A549 (cell line): ENCODE data around the gene ANKS4B. TPM values are rescaled to one million over a fixed set of nuclear protein-coding genes. Genes with fewer than 3 reads are reported as not detected.

ENCODE experiments used
- ATAC-seq, 2 experiments: fragments of 200-7000 bp in 1 of 2; fragments of >200 bp in 1 of 2; cut with Nextera tagmentation in 1 of 2; cut with Tn5 transposase in 1 of 2; 3 replicates each; pipeline versions ENCODE4 v1.8.0 to v1.9.1; 2018 to 2020; ENCODE audit warnings: mild to moderate bottlenecking in 1 of 2, moderate library complexity in 1 of 2
- CTCF ChIA-PET: fragments of 300-600 bp; sonication (Branson Sonifier 250); formaldehyde crosslinking; extraction: SDS; loops from one replicate; lab custom pipeline; 2021; ENCODE audit warnings: antibody characterized with exemption, inconsistent platforms; lab: Yijun Ruan, JAX
- POLR2A ChIA-PET: fragments of 350-600 bp; formaldehyde crosslinking; extraction: SDS; loops from one replicate; lab custom pipeline; 2021; ENCODE audit warnings: antibody characterized with exemption, inconsistent platforms; lab: Yijun Ruan, JAX
- DNase-seq, 2 experiments: peaks; one replicate each; pipeline versions ENCODE4 v3.0.0 to v3.0.0-alpha.2; 2011 to 2016; ENCODE audit warnings: low read depth in 1 of 2, low spot score in 1 of 2
- FAIRE-seq: peaks from 2 replicates; lab custom pipeline; 2011; peaks lifted over from hg19 to GRCh38; lab: Jason Lieb, UNC
- H3K27ac ChIP-seq, 2 experiments: fragments of >200 bp; sonication (Bioruptor Twin); formaldehyde crosslinking; 3 replicates each; pipeline ENCODE4 v1.5.1; 2016 to 2017
- H3K4me1 ChIP-seq: fragments of >200 bp; sonication (Bioruptor Twin); formaldehyde crosslinking; 3 replicates; pipeline ENCODE4 v1.6.1; 2016
- H3K4me2 ChIP-seq: fragments of >200 bp; sonication (Bioruptor Twin); formaldehyde crosslinking; 3 replicates; pipeline ENCODE4 v1.6.1; 2016
- H3K4me3 ChIP-seq: fragments of >200 bp; sonication (Bioruptor Twin); formaldehyde crosslinking; 3 replicates; pipeline ENCODE4 v1.5.1; 2016
- H3K9me3 ChIP-seq: fragments of >200 bp; sonication (Bioruptor Twin); formaldehyde crosslinking; 3 replicates; pipeline ENCODE4 v1.6.1; 2016
- BHLHE40 ChIP-seq: IDR thresholded peaks from 2 replicates; pipeline ENCODE4 v1.6.1; 2012; ENCODE audit warnings: low read depth, low read length, inconsistent platforms
- CEBPB ChIP-seq, 2 experiments: fragments of >200 bp in 1 of 2; sonication (Bioruptor Twin) in 1 of 2; formaldehyde crosslinking in 1 of 2; IDR thresholded peaks; 2 replicates each; pipeline ENCODE4 v1.6.1; 2012 to 2016
- E2F6 ChIP-seq: IDR thresholded peaks from 2 replicates; pipeline ENCODE4 v1.6.1; 2012; ENCODE audit warnings: low read depth, borderline replicate concordance
- ESRRA ChIP-seq: fragments of 150-350 bp; IDR thresholded peaks from 2 replicates; pipeline ENCODE4 v1.6.1; 2014; ENCODE audit warnings: mild to moderate bottlenecking, low read length, borderline replicate concordance
- FOSL2 ChIP-seq, 2 experiments: fragments of 450-650 bp in 1 of 2; fragments of >200 bp in 1 of 2; sonication (Bioruptor Twin) in 1 of 2; formaldehyde crosslinking; IDR thresholded peaks; 2 replicates each; pipeline versions ENCODE4 v1.5.0 to v1.6.1; 2016 to 2020; ENCODE audit warnings: mild to moderate bottlenecking in 1 of 2, moderate library complexity in 1 of 2
- HDAC2 ChIP-seq: fragments of 200-600 bp; sonication (generic); IDR thresholded peaks from 2 replicates; pipeline ENCODE4 v1.6.1; 2016
- HEYL ChIP-seq: fragments of 250-450 bp; sonication (Bioruptor Pico); IDR thresholded peaks from 2 replicates; pipeline ENCODE4 v1.8.0; 2021; ENCODE audit warnings: mild to moderate bottlenecking, moderate library complexity
- HOXB13 ChIP-seq: fragments of 250-450 bp; sonication (Bioruptor Pico); IDR thresholded peaks from 2 replicates; pipeline ENCODE4 v1.5.0; 2020; ENCODE audit warnings: low read depth, mild to moderate bottlenecking, moderate library complexity
- NR3C1 ChIP-seq: fragments of >200 bp; sonication (Bioruptor Twin); formaldehyde crosslinking; IDR thresholded peaks from 3 replicates; pipeline ENCODE4 v1.6.1; 2017
- RAD21 ChIP-seq, 2 experiments: fragments of >200 bp in 1 of 2; sonication (Bioruptor Twin) in 1 of 2; formaldehyde crosslinking in 1 of 2; IDR thresholded peaks in 1 of 2; conservative IDR thresholded peaks in 1 of 2; 2 replicates in 1 of 2; 3 replicates in 1 of 2; pipeline ENCODE4 v1.6.1; 2012 to 2018; ENCODE audit warnings: inconsistent platforms in 1 of 2
- RNF2 ChIP-seq: fragments of 200-600 bp; sonication (generic); IDR thresholded peaks from 2 replicates; pipeline ENCODE4 v1.6.1; 2016; ENCODE audit warnings: low read depth, mild to moderate bottlenecking, antibody characterized with exemption, moderate library complexity, borderline replicate concordance
- SMC3 ChIP-seq: fragments of >200 bp; sonication (Bioruptor Twin); formaldehyde crosslinking; IDR thresholded peaks from 3 replicates; pipeline ENCODE4 v1.6.1; 2018; ENCODE audit warnings: inconsistent platforms
- ZC3H11A ChIP-seq: fragments of 450-650 bp; IDR thresholded peaks from 2 replicates; pipeline ENCODE4 v1.6.1; 2014; ENCODE audit warnings: antibody characterized with exemption, mild to moderate bottlenecking
- ZSCAN20 ChIP-seq: fragments of 250-450 bp; sonication (Bioruptor Pico); IDR thresholded peaks from 2 replicates; pipeline ENCODE4 v1.8.0; 2022; ENCODE audit warnings: mild to moderate bottlenecking, moderate library complexity
- WGBS: methylation state at CpG from one replicate; pipeline ENCODE4 v1.1.6; 2017; ENCODE audit errors: missing lambda C conversion rate; 5-methylcytosine and 5-hydroxymethylcytosine counted together
- polyA plus RNA-seq, 4 experiments: library from polyadenylated mRNA; depleted of rRNA in 3 of 4; stranded (reverse); fragments of >200 nt; fragmentation: RNase III in 1 of 4; extraction: RNeasy Plus Mini Kit Qiagen cat#74134 plus additional on column Dnase treatment in 1 of 4; gene quantifications; 2 replicates in 3 of 4; 3 replicates in 1 of 4; pipeline ENCODE4 v1.2.3, GENCODE V29; 2011 to 2017
- TF ChIP-seq, protein P1 (sequence below): fragments of 150-350 bp; IDR thresholded peaks from 2 replicates; pipeline ENCODE4 v1.6.1; 2014; ENCODE audit warnings: low read depth, mild to moderate bottlenecking, low read length
- TF ChIP-seq, protein P2 (sequence below): fragments of >200 bp; sonication (Bioruptor Twin); formaldehyde crosslinking; IDR thresholded peaks from 3 replicates; pipeline ENCODE4 v1.5.1; 2016
- TF ChIP-seq, protein P3 (sequence below): fragments of 200-600 bp; sonication (generic); IDR thresholded peaks from 2 replicates; pipeline ENCODE4 v1.6.1; 2016; ENCODE audit warnings: antibody characterized with exemption, mild to moderate bottlenecking, moderate library complexity

ANKS4B gene
- polyA plus RNA-seq, 2 of the 4 experiments (the other 2 are of a cell fraction), result 0.27 to 1.8 TPM

- Histone ChIP-seq H3K4me2 (peak within 1 kb of the TSS; percentile 97), H3K27ac (peak within 1 kb of the TSS; percentile 58 to 76), H3K9me3 (no peaks in the 10 kb centered on the region), H3K4me1 (no peaks in the 10 kb centered on the region), H3K4me3 (peak within 1 kb of the TSS; percentile 54)
- WGBS, result 2% methylated on average over 29 of the region's 46 CpGs
- no peak for FAIRE-seq
- DNase-seq, result peak; percentile 52 to 82
- peak; percentile 97 to 99 for ATAC-seq
- ChIA-PET POLR2A (no interaction called here), CTCF (interaction anchor here (0.6 to 10.8 kb wide), 35 partner anchors 9 to 1040 kb away, joined by 3 to 160 read pairs (median 5); partner anchors contain the start of genes LDAF1 and ZP2)
- no peak for TF ChIP-seq HEYL
- no peak for TF ChIP-seq HOXB13 (CRISPR knock-in tag)
- TF ChIP-seq SMC3, result peak; percentile 96
- no peak for TF ChIP-seq BHLHE40
- no peak for TF ChIP-seq CEBPB (IDR thresholded peaks at IDR 0.05)
- TF ChIP-seq RNF2, result no peak
- TF ChIP-seq HDAC2, result no peak
- TF ChIP-seq, protein P1, sequence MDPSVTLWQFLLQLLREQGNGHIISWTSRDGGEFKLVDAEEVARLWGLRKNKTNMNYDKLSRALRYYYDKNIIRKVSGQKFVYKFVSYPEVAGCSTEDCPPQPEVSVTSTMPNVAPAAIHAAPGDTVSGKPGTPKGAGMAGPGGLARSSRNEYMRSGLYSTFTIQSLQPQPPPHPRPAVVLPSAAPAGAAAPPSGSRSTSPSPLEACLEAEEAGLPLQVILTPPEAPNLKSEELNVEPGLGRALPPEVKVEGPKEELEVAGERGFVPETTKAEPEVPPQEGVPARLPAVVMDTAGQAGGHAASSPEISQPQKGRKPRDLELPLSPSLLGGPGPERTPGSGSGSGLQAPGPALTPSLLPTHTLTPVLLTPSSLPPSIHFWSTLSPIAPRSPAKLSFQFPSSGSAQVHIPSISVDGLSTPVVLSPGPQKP, result no peak
- no peak for TF ChIP-seq FOSL2 (IDR thresholded peaks at IDR 0.05)
- no peak for TF ChIP-seq FOSL2 (CRISPR knock-in tag; IDR thresholded peaks at IDR 0.05)
- TF ChIP-seq, protein P2, sequence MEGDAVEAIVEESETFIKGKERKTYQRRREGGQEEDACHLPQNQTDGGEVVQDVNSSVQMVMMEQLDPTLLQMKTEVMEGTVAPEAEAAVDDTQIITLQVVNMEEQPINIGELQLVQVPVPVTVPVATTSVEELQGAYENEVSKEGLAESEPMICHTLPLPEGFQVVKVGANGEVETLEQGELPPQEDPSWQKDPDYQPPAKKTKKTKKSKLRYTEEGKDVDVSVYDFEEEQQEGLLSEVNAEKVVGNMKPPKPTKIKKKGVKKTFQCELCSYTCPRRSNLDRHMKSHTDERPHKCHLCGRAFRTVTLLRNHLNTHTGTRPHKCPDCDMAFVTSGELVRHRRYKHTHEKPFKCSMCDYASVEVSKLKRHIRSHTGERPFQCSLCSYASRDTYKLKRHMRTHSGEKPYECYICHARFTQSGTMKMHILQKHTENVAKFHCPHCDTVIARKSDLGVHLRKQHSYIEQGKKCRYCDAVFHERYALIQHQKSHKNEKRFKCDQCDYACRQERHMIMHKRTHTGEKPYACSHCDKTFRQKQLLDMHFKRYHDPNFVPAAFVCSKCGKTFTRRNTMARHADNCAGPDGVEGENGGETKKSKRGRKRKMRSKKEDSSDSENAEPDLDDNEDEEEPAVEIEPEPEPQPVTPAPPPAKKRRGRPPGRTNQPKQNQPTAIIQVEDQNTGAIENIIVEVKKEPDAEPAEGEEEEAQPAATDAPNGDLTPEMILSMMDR, result peak; percentile 87
- TF ChIP-seq NR3C1, result no peak
- 0 out of 2 replicates have a peak, but pooled peaks have one; percentile 21 for TF ChIP-seq ESRRA
- peak; percentile 62 to 81 for TF ChIP-seq RAD21 (conservative IDR thresholded peaks at IDR 0.05 in 1 of 2, IDR thresholded peaks at IDR 0.05 in 1 of 2)
Measured at GRCh38 chr16:21277927-21278706, 44.6 kb downstream of the ANKS4B start, which contains the start of gene CRYM. Gene CRYM, minus strand, starts transcription at chr16:21278290. Its CDS starts 39 bp downstream, at chr16:21278251.

DNA sequence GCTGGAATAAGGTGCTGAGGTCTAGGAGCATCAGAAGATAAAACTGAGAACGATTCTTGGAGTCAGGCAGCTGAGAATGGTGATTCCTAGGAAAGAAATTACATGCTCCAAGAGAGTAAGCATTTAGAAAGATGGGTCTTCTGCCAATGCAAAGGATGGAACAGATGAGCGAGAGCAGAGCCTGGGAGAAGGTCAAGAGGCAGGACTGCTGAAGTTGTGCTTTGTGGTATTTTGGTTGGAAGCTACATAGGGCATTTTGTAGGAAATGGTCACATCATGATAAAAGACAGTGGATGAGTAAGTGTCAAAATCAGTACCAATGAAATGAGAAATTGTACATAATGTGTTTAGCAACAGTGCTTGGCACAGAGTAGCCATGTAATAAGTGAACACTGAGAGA, 46.0 kb downstream of the ANKS4B start:
- WGBS, result 54% methylated on average over 2 of the region's 2 CpGs
- no peak for TF ChIP-seq E2F6
- TF ChIP-seq, protein P3, sequence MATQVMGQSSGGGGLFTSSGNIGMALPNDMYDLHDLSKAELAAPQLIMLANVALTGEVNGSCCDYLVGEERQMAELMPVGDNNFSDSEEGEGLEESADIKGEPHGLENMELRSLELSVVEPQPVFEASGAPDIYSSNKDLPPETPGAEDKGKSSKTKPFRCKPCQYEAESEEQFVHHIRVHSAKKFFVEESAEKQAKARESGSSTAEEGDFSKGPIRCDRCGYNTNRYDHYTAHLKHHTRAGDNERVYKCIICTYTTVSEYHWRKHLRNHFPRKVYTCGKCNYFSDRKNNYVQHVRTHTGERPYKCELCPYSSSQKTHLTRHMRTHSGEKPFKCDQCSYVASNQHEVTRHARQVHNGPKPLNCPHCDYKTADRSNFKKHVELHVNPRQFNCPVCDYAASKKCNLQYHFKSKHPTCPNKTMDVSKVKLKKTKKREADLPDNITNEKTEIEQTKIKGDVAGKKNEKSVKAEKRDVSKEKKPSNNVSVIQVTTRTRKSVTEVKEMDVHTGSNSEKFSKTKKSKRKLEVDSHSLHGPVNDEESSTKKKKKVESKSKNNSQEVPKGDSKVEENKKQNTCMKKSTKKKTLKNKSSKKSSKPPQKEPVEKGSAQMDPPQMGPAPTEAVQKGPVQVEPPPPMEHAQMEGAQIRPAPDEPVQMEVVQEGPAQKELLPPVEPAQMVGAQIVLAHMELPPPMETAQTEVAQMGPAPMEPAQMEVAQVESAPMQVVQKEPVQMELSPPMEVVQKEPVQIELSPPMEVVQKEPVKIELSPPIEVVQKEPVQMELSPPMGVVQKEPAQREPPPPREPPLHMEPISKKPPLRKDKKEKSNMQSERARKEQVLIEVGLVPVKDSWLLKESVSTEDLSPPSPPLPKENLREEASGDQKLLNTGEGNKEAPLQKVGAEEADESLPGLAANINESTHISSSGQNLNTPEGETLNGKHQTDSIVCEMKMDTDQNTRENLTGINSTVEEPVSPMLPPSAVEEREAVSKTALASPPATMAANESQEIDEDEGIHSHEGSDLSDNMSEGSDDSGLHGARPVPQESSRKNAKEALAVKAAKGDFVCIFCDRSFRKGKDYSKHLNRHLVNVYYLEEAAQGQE, result no peak
- TF ChIP-seq ESRRA, result no peak
- TF ChIP-seq ZC3H11A, result no peak
- TF ChIP-seq ZSCAN20 (CRISPR knock-in tag), result no peak
- TF ChIP-seq, protein P1, result no peak
- TF ChIP-seq HEYL, result no peak
- TF ChIP-seq, protein P2, result no peak
- no peak overlapping the region for H3K4me2 ChIP-seq
- ChIA-PET CTCF (interaction anchor here (0.7 to 10.8 kb wide), 15 partner anchors 10 to 504 kb away, joined by 3 to 160 read pairs (median 7); partner anchors contain the start of genes LDAF1 and ZP2), POLR2A (interaction anchor here (0.6 kb wide), 1 partner anchor 123 kb away, joined by 4 read pairs; no protein-coding TSS in a partner anchor)
- H3K4me1 ChIP-seq, result no peaks in the 10 kb centered on the region
- DNase-seq (no peak), FAIRE-seq (no peak), ATAC-seq (no peak)
- H3K9me3 ChIP-seq, result no peaks in the 10 kb centered on the region
- H3K4me3 ChIP-seq, result no peak overlapping the region
- H3K27ac ChIP-seq, result no peak overlapping the region
